ENCODE results near the gene SAMD4A. TPM values are rescaled to one million over a fixed set of nuclear protein-coding genes. Genes with fewer than 3 reads are reported as not detected.

The SAMD4A gene
- total RNA-seq, 2 experiments from 2014 or later = 0.06 to 1.0 TPM

DNA sequence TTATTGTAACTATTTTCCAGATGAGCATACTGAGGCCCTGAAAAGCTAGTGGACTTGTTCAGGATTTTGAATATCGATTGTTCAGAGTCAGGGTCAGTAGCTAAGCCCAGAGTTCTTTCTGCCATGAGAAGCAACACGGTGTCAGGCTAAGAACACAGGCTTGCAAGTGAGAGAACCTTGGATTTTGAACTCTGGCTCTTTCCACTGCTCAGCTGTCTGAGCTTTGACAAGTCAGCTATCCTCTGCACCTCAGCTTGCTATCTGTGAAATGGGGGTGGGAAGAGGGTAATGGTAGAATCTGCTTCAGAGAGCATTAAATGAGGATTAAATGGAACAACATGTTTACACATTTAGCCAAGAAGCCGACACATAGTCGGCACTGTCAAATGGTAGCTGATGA, 157.2 kb downstream of the SAMD4A start:
- ChIA-PET POLR2A (interaction anchor here (0.5 to 0.6 kb wide), 4 partner anchors 23 to 254 kb away, joined by 3 read pairs; no protein-coding TSS in a partner anchor), CTCF (ENCODE audit: unreplicated experiment) (no interaction called here)
- H2AFZ ChIP-seq (ENCODE audit: low read length) = no peak overlapping the region
- H3K4me1 ChIP-seq (ENCODE audit: insufficient read depth, low read length, poor library complexity, severe bottlenecking) = no peaks in the 10 kb centered on the region
- no peaks in the 10 kb centered on the region for H4K20me1 ChIP-seq (ENCODE audit: insufficient read depth, low read length)
- DNase-seq (ENCODE audit: low spot score) = no peak
- no peak overlapping the region for H3K4me3 ChIP-seq (ENCODE audit: low read depth, low read length, poor library complexity, severe bottlenecking)
- intact Hi-C loops (cut with micrococcal nuclease; ENCODE audit: unreplicated experiment) = no loop called here
- no peak for TF ChIP-seq EZH2phosphoT487 (IDR thresholded peaks at IDR 0.05; ENCODE audit: borderline replicate concordance, low read depth, low read length)
- TF ChIP-seq, protein P1, sequence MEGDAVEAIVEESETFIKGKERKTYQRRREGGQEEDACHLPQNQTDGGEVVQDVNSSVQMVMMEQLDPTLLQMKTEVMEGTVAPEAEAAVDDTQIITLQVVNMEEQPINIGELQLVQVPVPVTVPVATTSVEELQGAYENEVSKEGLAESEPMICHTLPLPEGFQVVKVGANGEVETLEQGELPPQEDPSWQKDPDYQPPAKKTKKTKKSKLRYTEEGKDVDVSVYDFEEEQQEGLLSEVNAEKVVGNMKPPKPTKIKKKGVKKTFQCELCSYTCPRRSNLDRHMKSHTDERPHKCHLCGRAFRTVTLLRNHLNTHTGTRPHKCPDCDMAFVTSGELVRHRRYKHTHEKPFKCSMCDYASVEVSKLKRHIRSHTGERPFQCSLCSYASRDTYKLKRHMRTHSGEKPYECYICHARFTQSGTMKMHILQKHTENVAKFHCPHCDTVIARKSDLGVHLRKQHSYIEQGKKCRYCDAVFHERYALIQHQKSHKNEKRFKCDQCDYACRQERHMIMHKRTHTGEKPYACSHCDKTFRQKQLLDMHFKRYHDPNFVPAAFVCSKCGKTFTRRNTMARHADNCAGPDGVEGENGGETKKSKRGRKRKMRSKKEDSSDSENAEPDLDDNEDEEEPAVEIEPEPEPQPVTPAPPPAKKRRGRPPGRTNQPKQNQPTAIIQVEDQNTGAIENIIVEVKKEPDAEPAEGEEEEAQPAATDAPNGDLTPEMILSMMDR (conservative IDR thresholded peaks at IDR 0.05; ENCODE audit: low read length) = no peak
- H3K36me3 ChIP-seq (ENCODE audit: insufficient read depth, low read length) = no peaks in the 10 kb centered on the region
- H3K27ac ChIP-seq (ENCODE audit: low read depth, low read length, poor library complexity, severe bottlenecking) = no peak overlapping the region
- H3K4me2 ChIP-seq (ENCODE audit: low read length) = no peak overlapping the region
- no peaks in the 10 kb centered on the region for H3K9me2 ChIP-seq (ENCODE audit: insufficient read depth, low read length)
- BruUV-seq (replicated peaks) = no TSS peak
- no peaks in the 10 kb centered on the region for H3K9me3 ChIP-seq (ENCODE audit: low read length)
- H3K79me2 ChIP-seq (ENCODE audit: insufficient read depth, low read depth, low read length) = no peaks in the 10 kb centered on the region

DNA sequence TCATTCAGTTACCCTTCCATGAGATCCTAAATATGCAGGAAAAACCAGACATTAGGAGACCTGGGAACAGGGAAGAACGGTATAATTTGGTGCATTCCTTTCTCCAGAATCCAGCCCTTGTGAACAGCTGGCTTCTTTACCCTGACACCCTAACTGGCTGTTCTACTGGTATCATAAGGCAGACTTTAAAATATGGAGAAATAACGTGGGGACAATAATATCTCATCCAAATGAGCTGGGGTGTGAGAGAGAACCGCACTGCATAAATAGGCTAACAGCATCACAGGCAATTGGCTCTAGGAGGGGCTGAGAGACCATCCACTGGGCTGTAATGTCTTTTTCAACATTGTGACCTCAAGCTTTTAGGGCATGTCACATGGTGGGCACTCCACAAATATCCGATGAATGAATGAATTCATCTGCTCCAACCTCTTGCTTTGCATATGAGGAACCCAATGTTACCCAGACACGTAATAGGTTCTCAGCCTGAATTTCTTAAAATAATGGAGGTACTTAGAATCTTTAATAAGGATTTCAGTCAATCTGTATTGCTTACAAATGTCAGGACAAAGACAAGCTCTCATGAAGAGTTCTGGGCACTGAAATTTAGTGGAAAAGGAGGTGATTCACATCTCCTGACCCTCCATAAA, 157.9 kb downstream of the SAMD4A start:
- Histone ChIP-seq H3K4me2 (ENCODE audit: low read length) (no peak overlapping the region), H4K20me1 (ENCODE audit: insufficient read depth, low read length) (no peaks in the 10 kb centered on the region), H3K27ac (ENCODE audit: low read depth, low read length, poor library complexity, severe bottlenecking) (no peak overlapping the region), H3K79me2 (ENCODE audit: insufficient read depth, low read depth, low read length) (no peaks in the 10 kb centered on the region), H3K36me3 (ENCODE audit: insufficient read depth, low read length) (no peaks in the 10 kb centered on the region), H3K9me2 (ENCODE audit: insufficient read depth, low read length) (no peaks in the 10 kb centered on the region), H2AFZ (ENCODE audit: low read length) (no peak overlapping the region), H3K4me1 (ENCODE audit: insufficient read depth, low read length, poor library complexity, severe bottlenecking) (no peaks in the 10 kb centered on the region), H3K4me3 (ENCODE audit: low read depth, low read length, poor library complexity, severe bottlenecking) (no peak overlapping the region), H3K9me3 (ENCODE audit: low read length) (no peaks in the 10 kb centered on the region)
- intact Hi-C loops (cut with micrococcal nuclease; ENCODE audit: unreplicated experiment) = no loop called here
- BruUV-seq (replicated peaks) = no TSS peak
- POLR2A ChIA-PET = interaction anchor here (0.5 to 0.6 kb wide), 2 partner anchors 99 to 255 kb away, joined by 3 read pairs; no protein-coding TSS in a partner anchor
- no peak for DNase-seq (ENCODE audit: low spot score)
- CTCF ChIA-PET (ENCODE audit: unreplicated experiment) = no interaction called here
- no peak for TF ChIP-seq EZH2phosphoT487 (IDR thresholded peaks at IDR 0.05; ENCODE audit: borderline replicate concordance, low read depth, low read length)
- TF ChIP-seq, protein P1 (conservative IDR thresholded peaks at IDR 0.05; ENCODE audit: low read length) = no peak

DNA sequence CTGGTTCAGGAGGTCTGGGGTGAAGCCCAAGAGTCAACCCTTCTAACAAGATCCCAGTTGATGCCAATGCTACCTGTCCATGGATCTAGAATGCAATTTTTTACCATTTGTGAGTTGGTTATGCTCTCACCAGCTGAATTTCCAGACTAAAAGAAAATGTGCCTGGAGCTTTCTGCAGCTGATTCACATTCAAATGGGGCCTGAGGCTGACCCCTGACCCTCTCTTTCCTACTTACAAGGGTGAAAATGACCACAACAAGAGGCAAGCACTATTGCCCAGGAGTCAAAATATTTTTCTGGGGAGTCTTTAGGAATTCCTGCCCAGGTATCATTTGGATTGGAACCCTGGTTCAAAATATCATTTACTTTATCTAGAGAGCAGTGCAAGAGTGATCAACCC, 159.1 kb downstream of the SAMD4A start:
- Histone ChIP-seq H3K9me2 (ENCODE audit: insufficient read depth, low read length) (no peaks in the 10 kb centered on the region), H2AFZ (ENCODE audit: low read length) (no peak overlapping the region), H3K27ac (ENCODE audit: low read depth, low read length, poor library complexity, severe bottlenecking) (no peak overlapping the region), H4K20me1 (ENCODE audit: insufficient read depth, low read length) (no peaks in the 10 kb centered on the region), H3K4me3 (ENCODE audit: low read depth, low read length, poor library complexity, severe bottlenecking) (no peak overlapping the region), H3K36me3 (ENCODE audit: insufficient read depth, low read length) (no peaks in the 10 kb centered on the region), H3K4me1 (ENCODE audit: insufficient read depth, low read length, poor library complexity, severe bottlenecking) (peaks cover 7% of the 10 kb centered on the region), H3K79me2 (ENCODE audit: insufficient read depth, low read depth, low read length) (no peaks in the 10 kb centered on the region), H3K9me3 (ENCODE audit: low read length) (no peaks in the 10 kb centered on the region), H3K4me2 (ENCODE audit: low read length) (no peak overlapping the region)
- BruUV-seq (replicated peaks) = no TSS peak
- TF ChIP-seq, protein P1 (conservative IDR thresholded peaks at IDR 0.05; ENCODE audit: low read length) = no peak
- TF ChIP-seq EZH2phosphoT487 (IDR thresholded peaks at IDR 0.05; ENCODE audit: borderline replicate concordance, low read depth, low read length) = no peak
- ChIA-PET CTCF (ENCODE audit: unreplicated experiment) (no interaction called here), POLR2A (no interaction called here)
- DNase-seq (ENCODE audit: low spot score) = no peak
- intact Hi-C loops (cut with micrococcal nuclease; ENCODE audit: unreplicated experiment) = no loop called here
